H9 (cell line): ENCODE measurements around the gene PRR9. TPM values are rescaled to one million over a fixed set of nuclear protein-coding genes. Genes with fewer than 3 reads are reported as not detected.

Experiments used
- DNase-seq: peaks from one replicate; pipeline ENCODE4 v3.0.0-alpha.2; 2017
- H2AFZ ChIP-seq: one replicate; pipeline ENCODE4 v1.6.1; 2013; ENCODE audit warnings: mild to moderate bottlenecking, low read length, control low read depth, moderate library complexity
- H2AK5ac ChIP-seq: 2 replicates; pipeline ENCODE4 v1.6.1; 2013; ENCODE audit warnings: low read length, control low read depth, mixed read lengths; ENCODE audit not compliant: insufficient read length
- H2BK120ac ChIP-seq: one replicate; pipeline ENCODE4 v1.6.1; 2013; ENCODE audit warnings: low read depth, mild to moderate bottlenecking, low read length, control low read depth, inconsistent platforms; ENCODE audit not compliant: poor library complexity, severe bottlenecking
- H2BK12ac ChIP-seq: 2 replicates; pipeline ENCODE4 v1.6.1; 2013; ENCODE audit warnings: low read length, control low read depth, mixed read lengths, low read depth; ENCODE audit not compliant: insufficient read length
- H2BK15ac ChIP-seq: 2 replicates; pipeline ENCODE4 v1.6.1; 2013; ENCODE audit warnings: low read depth, low read length, control low read depth
- H2BK20ac ChIP-seq: one replicate; pipeline ENCODE4 v1.6.1; 2013; ENCODE audit warnings: low read depth, mild to moderate bottlenecking, low read length, control low read depth, inconsistent platforms; ENCODE audit not compliant: poor library complexity, severe bottlenecking
- H2BK5ac ChIP-seq: 2 replicates; pipeline ENCODE4 v1.6.1; 2013; ENCODE audit warnings: low read length, control low read depth, mixed read lengths; ENCODE audit not compliant: insufficient read length
- H3K14ac ChIP-seq: 2 replicates; pipeline ENCODE4 v1.6.1; 2013; ENCODE audit warnings: low read length, control low read depth; ENCODE audit not compliant: insufficient read depth
- H3K18ac ChIP-seq: 2 replicates; pipeline ENCODE4 v1.6.1; 2013; ENCODE audit warnings: low read depth, mild to moderate bottlenecking, mixed read lengths, low read length, control low read depth; ENCODE audit not compliant: insufficient read length
- H3K23ac ChIP-seq: 2 replicates; pipeline ENCODE4 v1.6.1; 2013; ENCODE audit warnings: low read length, control low read depth, mixed read lengths, low read depth; ENCODE audit not compliant: insufficient read length
- H3K23me2 ChIP-seq: 2 replicates; pipeline ENCODE4 v1.6.1; 2013; ENCODE audit warnings: low read depth, mild to moderate bottlenecking, mixed read lengths, low read length, control low read depth; ENCODE audit not compliant: insufficient read length, poor library complexity, severe bottlenecking
- H3K27ac ChIP-seq: 2 replicates; pipeline ENCODE4 v1.5.1; 2013; ENCODE audit warnings: low read length, control low read depth, mixed read lengths, low read depth; ENCODE audit not compliant: insufficient read length
- H3K27me3 ChIP-seq: 2 replicates; pipeline ENCODE4 v1.6.1; 2013; ENCODE audit warnings: low read length, control low read depth, inconsistent platforms; ENCODE audit not compliant: insufficient read depth
- H3K4ac ChIP-seq: 2 replicates; pipeline ENCODE4 v1.6.1; 2013; ENCODE audit warnings: low read depth, mild to moderate bottlenecking, control low read depth, inconsistent platforms, low read length, moderate library complexity
- H3K4me1 ChIP-seq: 2 replicates; pipeline ENCODE4 v1.6.1; 2013; ENCODE audit warnings: low read length, control low read depth, inconsistent platforms; ENCODE audit not compliant: insufficient read depth
- H3K4me2 ChIP-seq: 2 replicates; pipeline ENCODE4 v1.6.1; 2013; ENCODE audit warnings: low read length, control low read depth, mixed read lengths; ENCODE audit not compliant: insufficient read length, insufficient read depth
- H3K56ac ChIP-seq: 2 replicates; pipeline ENCODE4 v1.6.1; 2013; ENCODE audit warnings: low read depth, mild to moderate bottlenecking, mixed read lengths, low read length, control low read depth; ENCODE audit not compliant: insufficient read length
- H3K79me1 ChIP-seq: 2 replicates; pipeline ENCODE4 v1.6.1; 2013; ENCODE audit warnings: low read depth, mild to moderate bottlenecking, moderate library complexity, low read length, control low read depth, inconsistent platforms; ENCODE audit not compliant: insufficient read depth, poor library complexity, severe bottlenecking
- H3K79me2 ChIP-seq: 2 replicates; pipeline ENCODE4 v1.6.1; 2013; ENCODE audit warnings: low read length, control low read depth, inconsistent platforms; ENCODE audit not compliant: insufficient read depth
- H3K9ac ChIP-seq: 2 replicates; pipeline ENCODE4 v1.6.1; 2013; ENCODE audit warnings: low read length, control low read depth, mixed read lengths; ENCODE audit not compliant: insufficient read length; ENCODE audit errors: extremely low read depth
- H3K9me3 ChIP-seq: one replicate; pipeline ENCODE4 v1.6.1; 2013; ENCODE audit warnings: low read depth, low read length, inconsistent platforms; ENCODE audit not compliant: control insufficient read depth
- H3T11ph ChIP-seq: one replicate; pipeline ENCODE4 v1.6.1; 2013; ENCODE audit warnings: mild to moderate bottlenecking, low read length, control low read depth, inconsistent platforms
- H4K20me1 ChIP-seq: one replicate; pipeline ENCODE4 v1.6.1; 2013; ENCODE audit not compliant: control insufficient read depth, insufficient read length, insufficient read depth
- H4K5ac ChIP-seq: 2 replicates; pipeline ENCODE4 v1.6.1; 2013; ENCODE audit warnings: low read depth, mild to moderate bottlenecking, mixed read lengths, low read length, control low read depth; ENCODE audit not compliant: insufficient read length
- H4K8ac ChIP-seq: replicated peaks from 2 replicates; pipeline ENCODE4 v1.6.1; 2013; ENCODE audit warnings: low read length, control low read depth, mixed read lengths, low read depth; ENCODE audit not compliant: insufficient read length
- H4K91ac ChIP-seq: 2 replicates; pipeline ENCODE4 v1.6.1; 2013; ENCODE audit warnings: low read depth, mild to moderate bottlenecking, moderate library complexity, mixed read lengths, low read length, control low read depth; ENCODE audit not compliant: insufficient read length
- H3K27ac Mint-ChIP-seq, 3 experiments: 2 replicates in 2 of 3; 3 replicates in 1 of 3; pipeline ENCODE4 v1.8.0; 2020 to 2021; ENCODE audit warnings: mixed read lengths in 3 of 3, mild to moderate bottlenecking in 1 of 3, moderate library complexity in 1 of 3
- H3K27me3 Mint-ChIP-seq: 2 replicates; pipeline ENCODE4 v1.8.0; 2021; ENCODE audit warnings: low read depth, mild to moderate bottlenecking, moderate library complexity, mixed read lengths
- H3K36me3 Mint-ChIP-seq, 3 experiments: 2 replicates in 2 of 3; 3 replicates in 1 of 3; pipeline ENCODE4 v1.8.0; 2020 to 2021; ENCODE audit warnings: low read depth in 3 of 3, mixed read lengths in 3 of 3; ENCODE audit not compliant: insufficient read depth in 1 of 3
- H3K4me1 Mint-ChIP-seq, 2 experiments: 2 replicates each; pipeline ENCODE4 v1.8.0; 2020; ENCODE audit warnings: mixed read lengths in 2 of 2
- H3K4me3 Mint-ChIP-seq, 2 experiments: 2 replicates in 1 of 2; 3 replicates in 1 of 2; pipeline ENCODE4 v1.8.0; 2020 to 2021; ENCODE audit warnings: mild to moderate bottlenecking in 2 of 2, mixed read lengths in 2 of 2, moderate library complexity in 1 of 2
- H3K9me3 Mint-ChIP-seq, 2 experiments: 2 replicates in 1 of 2; 3 replicates in 1 of 2; pipeline ENCODE4 v1.8.0; 2020; ENCODE audit warnings: mild to moderate bottlenecking in 2 of 2, mixed read lengths in 2 of 2, moderate library complexity in 1 of 2
- CTCF ChIP-seq: fragments of 200-600 bp; sonication (generic); conservative IDR thresholded peaks from 3 replicates; pipeline ENCODE4 v1.8.0; 2021; ENCODE audit warnings: antibody characterized with exemption, mild to moderate bottlenecking
- whole genome bisulfite sequencing: extraction: QIAGEN DNeasy Blood & Tissue Kit; methylation state at CpG from one replicate; pipeline ENCODE4 v1.1.7; 2013; ENCODE audit warnings: missing lambda C conversion rate, low lambda C conversion rate, mixed read lengths; ENCODE audit not compliant: insufficient read length; ENCODE audit errors: extremely low coverage; 5-methylcytosine and 5-hydroxymethylcytosine counted together
- total RNA-seq: library from RNA; stranded (reverse); gene quantifications from 2 replicates; pipeline ENCODE4 v1.2.1, GENCODE V29; 2021

Gene PRR9
- total RNA-seq, 1 experiment from 2014 or later: not detected

DNA sequence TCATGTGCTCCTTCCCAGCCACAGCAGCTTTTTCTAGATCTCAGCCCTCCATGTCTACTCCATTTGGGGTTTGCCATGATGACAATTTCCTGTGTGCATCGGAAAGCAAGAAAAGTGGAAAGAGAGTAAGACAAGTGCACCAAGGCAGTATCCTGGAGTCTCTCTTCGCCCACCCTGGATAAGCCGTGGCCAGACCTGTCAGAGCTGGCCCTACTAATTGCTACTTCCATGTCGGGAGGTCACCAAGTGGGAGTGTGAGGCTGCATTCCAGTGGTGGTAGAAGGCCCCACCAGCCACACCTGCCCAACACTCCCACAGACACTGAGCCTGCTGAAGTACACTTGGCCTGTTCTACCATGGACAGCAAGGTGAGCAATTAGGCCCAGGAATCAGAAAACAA lies 28.1 kb downstream of the PRR9 start:
- Mint-ChIP-seq H3K36me3 (peaks cover 0 to 7% (median 0%) of the 10 kb centered on the region in 3 experiments; a peak in 2 of 7 replicates), H3K27me3 (peaks cover 18% of the 10 kb centered on the region), H3K27ac (no peak overlapping the region), H3K4me1 (no peaks in the 10 kb centered on the region), H3K9me3 (peaks cover 8 to 22% of the 10 kb centered on the region in 2 experiments; a peak in 4 of 5 replicates), H3K4me3 (no peak overlapping the region)
- Histone ChIP-seq H2BK20ac (no peak overlapping the region), H2BK120ac (no peak overlapping the region), H4K8ac (no peak overlapping the region), H3K4me2 (no peak overlapping the region), H4K91ac (no peak overlapping the region), H3K14ac (no peak overlapping the region), H3K23me2 (peaks cover 4% of the 10 kb centered on the region), H3K9ac (no peak overlapping the region), H3K18ac (no peak overlapping the region), H3K27ac (no peak overlapping the region), H3K4me1 (no peaks in the 10 kb centered on the region), H2BK15ac (no peak overlapping the region), H3K79me1 (no peaks in the 10 kb centered on the region), H3K27me3 (no peaks in the 10 kb centered on the region), H3T11ph (no peak overlapping the region), H2BK12ac (no peak overlapping the region), H2AFZ (no peak overlapping the region), H3K56ac (no peak overlapping the region), H4K5ac (no peak overlapping the region), H3K4ac (no peak overlapping the region), H3K79me2 (no peaks in the 10 kb centered on the region), H4K20me1 (peaks cover 7% of the 10 kb centered on the region), H2AK5ac (no peak overlapping the region), H2BK5ac (no peak overlapping the region), H3K23ac (no peak overlapping the region), H3K9me3 (no peaks in the 10 kb centered on the region)
- TF ChIP-seq CTCF: no peak
- no peak for DNase-seq
- WGBS: no CpG with 5 or more reads among the region's 4 CpGs
